DMS 273 treated with DMSO at 0.1 percent for 48 hours (cell line): ENCODE results near the gene LYRM4.

Experiments used
- DNase-seq: peaks from one replicate; lab custom pipeline; 2025; lab: John Stamatoyannopoulos, UW

The LYRM4 gene

GRCh38 chr6:5260661-5261544, at the start of gene LYRM4, which contains the start of gene FARS2:
LYRM4 (minus strand) TSS chr6:5260950; CDS start chr6:5260733, 217 bp downstream.
FARS2 (plus strand) TSS chr6:5261513.
- peak; percentile 78 for DNase-seq

GRCh38 chr6:5308066-5308465, 47.3 kb upstream of the LYRM4 start:
- DNase-seq = no peak

- DNase-seq = no peak
Observed at GRCh38 chr6:5307058-5307457, 46.3 kb upstream of the LYRM4 start.

GRCh38 chr6:5305968-5306626, 45.3 kb upstream of the LYRM4 start:
- DNase-seq = no peak

- peak; percentile 6 for DNase-seq
Observed at GRCh38 chr6:5303682-5304081, 42.9 kb upstream of the LYRM4 start.

- DNase-seq = peak; percentile 14
Observed at GRCh38 chr6:5302995-5303622, 42.4 kb upstream of the LYRM4 start.

- peak; percentile 7 for DNase-seq
Observed at GRCh38 chr6:5302220-5302946, 41.6 kb upstream of the LYRM4 start.

GRCh38 chr6:5300206-5300764, 39.5 kb upstream of the LYRM4 start:
- DNase-seq = no peak

- DNase-seq = no peak
Observed at GRCh38 chr6:5295623-5296022, 34.9 kb upstream of the LYRM4 start.

- DNase-seq = no peak
Observed at GRCh38 chr6:5294392-5295211, 33.9 kb upstream of the LYRM4 start.

- no peak for DNase-seq
Observed at GRCh38 chr6:5293692-5294091, 32.9 kb upstream of the LYRM4 start.

- no peak for DNase-seq
Observed at GRCh38 chr6:5292154-5292553, 31.4 kb upstream of the LYRM4 start.

GRCh38 chr6:5290500-5290899, 29.8 kb upstream of the LYRM4 start:
- DNase-seq = no peak

- DNase-seq = no peak
Observed at GRCh38 chr6:5290097-5290496, 29.3 kb upstream of the LYRM4 start.

- DNase-seq = no peak
Observed at GRCh38 chr6:5287966-5288297, 27.2 kb upstream of the LYRM4 start.

- no peak for DNase-seq
Observed at GRCh38 chr6:5287205-5287965, 26.6 kb upstream of the LYRM4 start.

- DNase-seq = no peak
Observed at GRCh38 chr6:5286780-5287179, 26.0 kb upstream of the LYRM4 start.

GRCh38 chr6:5285526-5285925, 24.8 kb upstream of the LYRM4 start:
- DNase-seq = no peak

- no peak for DNase-seq
Observed at GRCh38 chr6:5285081-5285480, 24.3 kb upstream of the LYRM4 start.

- DNase-seq = no peak
Observed at GRCh38 chr6:5282191-5282623, 21.5 kb upstream of the LYRM4 start.
